Bronchial epithelial cell (primary cell): ENCODE measurements around the gene HOXD11. TPM values are rescaled to one million over a fixed set of nuclear protein-coding genes. Genes with fewer than 3 reads are reported as not detected.
A peak's percentile ranks its signal among the peaks of the same experiment; 100 is the strongest.

Experiments
- DNase-seq: peaks from one replicate; pipeline ENCODE4 v3.0.0-alpha.2; 2010; ENCODE audit warnings: low read depth
- FAIRE-seq: peaks from 2 replicates; lab custom pipeline; 2011; peaks lifted over from hg19 to GRCh38; lab: Jason Lieb, UNC
- H3K27me3 ChIP-seq: 2 replicates; pipeline ENCODE4 v1.5.1; 2011; ENCODE audit warnings: low read length; ENCODE audit not compliant: control insufficient read depth, insufficient read depth
- H3K36me3 ChIP-seq: 2 replicates; pipeline ENCODE4 v1.5.1; 2011; ENCODE audit warnings: low read length; ENCODE audit not compliant: control insufficient read depth, insufficient read depth
- H3K4me3 ChIP-seq: 2 replicates; pipeline ENCODE4 v1.5.1; 2011; ENCODE audit warnings: mild to moderate bottlenecking, low read depth, low read length, control low read depth
- CTCF ChIP-seq: IDR thresholded peaks from 2 replicates; pipeline ENCODE4 v1.5.1; 2011; ENCODE audit warnings: mild to moderate bottlenecking, moderate library complexity, low read length, control low read depth, inconsistent platforms; ENCODE audit not compliant: insufficient read depth, severe bottlenecking
- total RNA-seq: library from RNA; depleted of rRNA; stranded (reverse); fragments of >200 nt; gene quantifications from 2 replicates; pipeline ENCODE4 v1.2.1, GENCODE V29; 2014

Gene HOXD11
- total RNA-seq, 1 donor from 2014 or later: not detected

GRCh38 chr2:176124947-176125771, 18.1 kb downstream of the HOXD11 start:
- peaks cover 74% of the 10 kb centered on the region for H3K27me3 ChIP-seq
- FAIRE-seq: no peak
- no peaks in the 10 kb centered on the region for H3K36me3 ChIP-seq
- H3K4me3 ChIP-seq: no peak overlapping the region
- no peak for TF ChIP-seq CTCF
- DNase-seq: no peak

GRCh38 chr2:176125772-176126054, 18.6 kb downstream of the HOXD11 start:
- no peaks in the 10 kb centered on the region for H3K36me3 ChIP-seq
- FAIRE-seq (no peak), DNase-seq (no peak)
- H3K4me3 ChIP-seq: no peak overlapping the region
- H3K27me3 ChIP-seq: peaks cover 70% of the 10 kb centered on the region
- no peak for TF ChIP-seq CTCF

DNA sequence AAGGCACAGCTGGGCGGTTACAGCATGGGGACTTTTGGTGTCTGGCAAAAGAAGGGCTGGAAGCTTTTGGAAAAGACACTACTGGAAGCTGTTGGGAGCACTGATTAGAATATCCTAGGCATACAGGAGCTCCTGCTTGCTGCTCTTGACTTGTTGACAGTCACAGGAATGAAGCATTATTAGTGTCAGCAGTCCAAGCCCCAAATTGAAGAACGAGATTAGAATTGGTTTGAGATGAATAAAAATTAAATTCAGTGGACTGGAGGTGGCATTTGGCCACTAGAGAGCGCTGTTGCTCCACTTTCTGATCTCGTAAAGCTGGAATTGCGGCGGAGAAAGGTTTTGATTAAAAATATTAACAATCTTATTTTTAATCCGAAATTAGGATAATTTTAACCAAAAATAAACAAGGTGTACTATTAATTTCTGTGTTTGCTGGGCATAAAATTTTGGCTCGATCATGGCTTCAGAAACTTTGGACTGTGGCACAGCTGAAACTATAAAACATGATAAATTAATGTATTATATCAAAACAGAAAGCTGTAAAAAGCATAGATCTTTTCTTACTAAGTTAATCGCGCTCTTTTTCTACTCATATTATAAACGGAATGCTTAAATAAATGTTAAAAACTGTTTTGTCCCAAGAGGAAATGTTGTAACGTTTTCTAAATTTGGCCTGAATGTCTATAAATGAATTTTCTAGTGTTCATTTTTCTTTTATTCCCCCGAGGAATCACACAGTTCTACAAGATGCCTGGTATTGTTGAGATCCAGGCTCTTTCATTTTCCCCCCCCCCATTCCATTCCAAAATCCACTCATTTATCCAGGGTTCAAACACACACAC, 20.1 kb downstream of the HOXD11 start:
- DNase-seq: peak; percentile 43
- no peaks in the 10 kb centered on the region for H3K36me3 ChIP-seq
- no peak overlapping the region for H3K4me3 ChIP-seq
- FAIRE-seq: no peak
- peaks cover 70% of the 10 kb centered on the region for H3K27me3 ChIP-seq
- TF ChIP-seq CTCF: peak; percentile 59

DNA sequence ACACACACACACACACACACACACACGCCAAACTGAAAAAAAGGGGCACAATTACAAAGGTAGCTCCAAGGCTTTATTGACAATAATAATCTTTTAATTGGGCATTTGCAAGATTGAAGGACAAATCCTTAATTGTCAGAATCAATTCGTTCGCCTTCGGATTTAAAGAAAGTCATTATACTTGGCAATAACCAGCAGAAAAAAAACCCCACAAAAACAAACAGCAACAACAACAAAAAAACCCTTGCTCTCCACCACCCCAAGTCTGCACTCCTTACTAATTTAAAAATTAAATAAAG, 20.6 kb downstream of the HOXD11 start:
- FAIRE-seq (no peak), DNase-seq (no peak)
- TF ChIP-seq CTCF: no peak
- Histone ChIP-seq H3K27me3 (peaks cover 71% of the 10 kb centered on the region), H3K36me3 (no peaks in the 10 kb centered on the region), H3K4me3 (no peak overlapping the region)

- peaks cover 74% of the 10 kb centered on the region for H3K27me3 ChIP-seq
- no peaks in the 10 kb centered on the region for H3K36me3 ChIP-seq
- no peak for FAIRE-seq
- DNase-seq: no peak
- TF ChIP-seq CTCF: no peak
- H3K4me3 ChIP-seq: no peak overlapping the region
These were observed 21.3 kb downstream of the HOXD11 start for GRCh38 chr2:176128172-176128981.
